ENCODE results near the gene FCER2.

The FCER2 gene

GRCh38 chr19:7657131-7657751, 44.7 kb downstream of the FCER2 start:
- TF ChIP-seq TAF1 (IDR thresholded peaks at IDR 0.05; ENCODE audit: borderline replicate concordance, insufficient read depth, low read length) (no peak), FOXP2 (optimal IDR thresholded peaks at IDR 0.05; ENCODE audit: borderline replicate concordance, extremely low read depth, extremely low read length, insufficient read depth) (no peak), SIN3A (IDR thresholded peaks at IDR 0.05; ENCODE audit: borderline replicate concordance, insufficient read depth, low read length) (no peak), POLR2AphosphoS5 (IDR thresholded peaks at IDR 0.05; ENCODE audit: low read depth, low read length) (no peak), REST (IDR thresholded peaks at IDR 0.05; ENCODE audit: insufficient read depth in 1 of 2, low read depth in 2 of 2, low read length in 2 of 2) (no peak)

- TF ChIP-seq TAF1 (IDR thresholded peaks at IDR 0.05; ENCODE audit: borderline replicate concordance, insufficient read depth, low read length) (no peak), SIN3A (IDR thresholded peaks at IDR 0.05; ENCODE audit: borderline replicate concordance, insufficient read depth, low read length) (no peak), POLR2AphosphoS5 (IDR thresholded peaks at IDR 0.05; ENCODE audit: low read depth, low read length) (no peak), FOXP2 (optimal IDR thresholded peaks at IDR 0.05; ENCODE audit: borderline replicate concordance, extremely low read depth, extremely low read length, insufficient read depth) (no peak), REST (IDR thresholded peaks at IDR 0.05; ENCODE audit: insufficient read depth in 1 of 2, low read depth in 2 of 2, low read length in 2 of 2) (no peak)
Measured at GRCh38 chr19:7655581-7655980, 46.4 kb downstream of the FCER2 start.

DNA sequence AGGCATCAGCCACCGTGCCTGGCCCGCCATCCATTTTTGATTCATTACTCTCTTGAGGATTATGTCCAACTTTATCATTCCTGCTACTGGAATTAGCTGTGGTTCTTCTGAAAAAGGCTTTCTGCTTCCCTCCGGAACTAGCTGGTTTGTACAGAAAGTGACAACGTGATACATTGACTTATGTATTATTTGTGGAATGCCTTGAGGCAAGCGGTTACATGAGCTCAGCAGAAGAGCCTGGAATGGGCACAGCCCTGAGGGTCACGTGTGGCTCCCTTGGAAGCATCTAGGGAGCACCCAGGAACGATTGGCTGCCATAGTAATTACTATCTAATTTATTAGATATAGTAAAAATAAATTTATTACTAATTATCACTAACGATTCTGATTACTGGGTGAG, 47.5 kb downstream of the FCER2 start:
- no peak for TF ChIP-seq TAF1 (IDR thresholded peaks at IDR 0.05; ENCODE audit: borderline replicate concordance, insufficient read depth, low read length)
- TF ChIP-seq REST (IDR thresholded peaks at IDR 0.05; ENCODE audit: insufficient read depth in 1 of 2, low read depth in 2 of 2, low read length in 2 of 2), result no peak
- TF ChIP-seq SIN3A (IDR thresholded peaks at IDR 0.05; ENCODE audit: borderline replicate concordance, insufficient read depth, low read length), result no peak
- no peak for TF ChIP-seq POLR2AphosphoS5 (IDR thresholded peaks at IDR 0.05; ENCODE audit: low read depth, low read length)
- TF ChIP-seq FOXP2 (optimal IDR thresholded peaks at IDR 0.05; ENCODE audit: borderline replicate concordance, extremely low read depth, extremely low read length, insufficient read depth), result no peak

GRCh38 chr19:7652061-7652641, 49.8 kb downstream of the FCER2 start:
- no peak for TF ChIP-seq FOXP2 (optimal IDR thresholded peaks at IDR 0.05; ENCODE audit: borderline replicate concordance, extremely low read depth, extremely low read length, insufficient read depth)
- no peak for TF ChIP-seq SIN3A (IDR thresholded peaks at IDR 0.05; ENCODE audit: borderline replicate concordance, insufficient read depth, low read length)
- TF ChIP-seq TAF1 (IDR thresholded peaks at IDR 0.05; ENCODE audit: borderline replicate concordance, insufficient read depth, low read length), result no peak
- TF ChIP-seq REST (IDR thresholded peaks at IDR 0.05; ENCODE audit: insufficient read depth in 1 of 2, low read depth in 2 of 2, low read length in 2 of 2), result no peak
- TF ChIP-seq POLR2AphosphoS5 (IDR thresholded peaks at IDR 0.05; ENCODE audit: low read depth, low read length), result no peak

Data from PFSK-1 (cell line).